A673 (cell line): Measurements from ENCODE around the gene CBR3. TPM values are rescaled to one million over a fixed set of nuclear protein-coding genes. Genes with fewer than 3 reads are reported as not detected.
"Not testable (repeated sequence)": the region's sequence is repeated elsewhere in the genome, so short reads cannot be mapped to it uniquely, and the experiment has no call there.

ENCODE experiments used
- BruUV-seq: library from RNA; stranded (reverse); fragments of 400-500 nt; replicated peaks from 2 replicates; lab custom pipeline; 2021; lab: Mats Ljungman, UMichigan
- CTCF ChIA-PET: fragments of 300-600 bp; sonication (Branson Sonifier 250); formaldehyde crosslinking; loops from one replicate; lab custom pipeline; 2022; ENCODE audit warnings: antibody characterized with exemption; lab: Charles Lee
- POLR2A ChIA-PET: fragments of 300-600 bp; sonication (Branson Sonifier 250); formaldehyde crosslinking; loops from one replicate; lab custom pipeline; 2022; ENCODE audit warnings: antibody characterized with exemption; ENCODE audit not compliant: low non-redundant PET; lab: Charles Lee
- DNase-seq: peaks from one replicate; pipeline ENCODE4 v3.0.0-alpha.2; 2015; ENCODE audit warnings: low spot score
- H3K27ac ChIP-seq: fragments of 200-600 bp; sonication (generic); 2 replicates; pipeline ENCODE4 v1.5.1; 2016; ENCODE audit warnings: mixed run types, low read depth, mild to moderate bottlenecking, mixed read lengths, antibody characterized with exemption, low read length; ENCODE audit not compliant: poor library complexity, severe bottlenecking
- H3K27me3 ChIP-seq: fragments of 200-600 bp; sonication (generic); replicated peaks from 2 replicates; pipeline ENCODE4 v1.6.1; 2017; ENCODE audit warnings: mixed run types, low read depth, mild to moderate bottlenecking, mixed read lengths, antibody characterized with exemption, low read length; ENCODE audit not compliant: insufficient read depth, poor library complexity
- H3K36me3 ChIP-seq: fragments of 200-600 bp; sonication (generic); 2 replicates; pipeline ENCODE4 v1.6.1; 2016; ENCODE audit warnings: mixed run types, mild to moderate bottlenecking, mixed read lengths, antibody characterized with exemption, low read length; ENCODE audit not compliant: insufficient read depth, poor library complexity, severe bottlenecking
- H3K4me1 ChIP-seq: fragments of 200-600 bp; sonication (generic); 2 replicates; pipeline ENCODE4 v1.6.1; 2017; ENCODE audit warnings: mixed run types, mild to moderate bottlenecking, mixed read lengths, antibody characterized with exemption, low read length; ENCODE audit not compliant: insufficient read depth, poor library complexity, severe bottlenecking
- H3K4me3 ChIP-seq: fragments of 200-600 bp; sonication (generic); 2 replicates; pipeline ENCODE4 v1.5.1; 2016; ENCODE audit warnings: low read depth, mixed run types, mild to moderate bottlenecking, mixed read lengths, low read length; ENCODE audit not compliant: poor library complexity, severe bottlenecking
- H3K9me3 ChIP-seq: fragments of 200-600 bp; sonication (generic); 2 replicates; pipeline ENCODE4 v1.6.1; 2016; ENCODE audit warnings: mixed run types, low read depth, mild to moderate bottlenecking, mixed read lengths, antibody characterized with exemption, low read length; ENCODE audit not compliant: poor library complexity, severe bottlenecking
- CTCF ChIP-seq: fragments of 300-800, 200-600 bp; sonication (generic); conservative IDR thresholded peaks from 2 replicates; pipeline ENCODE4 v1.5.1; 2017; ENCODE audit warnings: low read depth, mild to moderate bottlenecking, antibody characterized with exemption, low read length, moderate library complexity, mixed read lengths
- EZH2 ChIP-seq: fragments of 200-600 bp; sonication (generic); IDR thresholded peaks from 2 replicates; pipeline ENCODE4 v1.6.1; 2017; ENCODE audit warnings: borderline replicate concordance, low read depth, mild to moderate bottlenecking, mixed read lengths, antibody characterized with exemption, low read length; ENCODE audit not compliant: poor library complexity, severe bottlenecking
- intact Hi-C: fragments of 100-400 bp; cut with micrococcal nuclease; formaldehyde crosslinking; loops from one replicate; pipeline ENCODE4 v1.10.0; 2022; ENCODE audit not compliant: unreplicated experiment
- total RNA-seq: library from RNA; stranded (reverse); gene quantifications from 2 replicates; pipeline ENCODE4 v1.2.3, GENCODE V29; 2021

Gene CBR3
- total RNA-seq, 1 experiment from 2014 or later: 12.3 TPM

GRCh38 chr21:36097427-36098181 is 37.3 kb upstream of the CBR3 start:
- ChIA-PET POLR2A (no interaction called here), CTCF (no interaction called here)
- intact Hi-C loops: no loop called here
- no peak for TF ChIP-seq CTCF
- no peak for TF ChIP-seq EZH2
- H3K9me3 ChIP-seq: peaks cover 19% of the 10 kb centered on the region
- no peak overlapping the region for H3K4me3 ChIP-seq
- no peaks in the 10 kb centered on the region for H3K36me3 ChIP-seq
- H3K27me3 ChIP-seq: no peaks in the 10 kb centered on the region
- no peak overlapping the region for H3K27ac ChIP-seq
- DNase-seq: peak; percentile 78
- no TSS peak for BruUV-seq
- peaks cover 32% of the 10 kb centered on the region for H3K4me1 ChIP-seq

- H3K4me3 ChIP-seq: no peak overlapping the region
- intact Hi-C loops: no loop called here
- ChIA-PET POLR2A (no interaction called here), CTCF (no interaction called here)
- H3K27ac ChIP-seq: no peak overlapping the region
- peaks cover 17% of the 10 kb centered on the region for H3K9me3 ChIP-seq
- peaks cover 32% of the 10 kb centered on the region for H3K4me1 ChIP-seq
- no peaks in the 10 kb centered on the region for H3K36me3 ChIP-seq
- no peak for DNase-seq
- TF ChIP-seq EZH2: no peak
- no peak for TF ChIP-seq CTCF
- no TSS peak for BruUV-seq
- no peaks in the 10 kb centered on the region for H3K27me3 ChIP-seq
Observed at GRCh38 chr21:36098182-36098532, 36.7 kb upstream of the CBR3 start.

- POLR2A ChIA-PET: no interaction called here
- peaks cover 9% of the 10 kb centered on the region for H3K9me3 ChIP-seq
- no peak overlapping the region for H3K27ac ChIP-seq
- TF ChIP-seq CTCF (no peak), EZH2 (no peak)
- no peak for DNase-seq
- H3K27me3 ChIP-seq: no peaks in the 10 kb centered on the region
- CTCF ChIA-PET: interaction anchor here (0.6 kb wide), 1 partner anchor 14 kb away, joined by 3 read pairs; no protein-coding TSS in a partner anchor
- peaks cover 32% of the 10 kb centered on the region for H3K4me1 ChIP-seq
- H3K4me3 ChIP-seq: no peak overlapping the region
- intact Hi-C loops: no loop called here
- BruUV-seq: no TSS peak
- no peaks in the 10 kb centered on the region for H3K36me3 ChIP-seq
Observed at GRCh38 chr21:36099000-36099399, 35.9 kb upstream of the CBR3 start.

GRCh38 chr21:36099695-36100211 is 35.1 kb upstream of the CBR3 start:
- H3K4me3 ChIP-seq, H3K36me3 ChIP-seq, CTCF ChIA-PET, H3K9me3 ChIP-seq, BruUV-seq, H3K27ac ChIP-seq, POLR2A ChIA-PET, DNase-seq, intact Hi-C loops, H3K27me3 ChIP-seq: not testable (repeated sequence)
- H3K4me1 ChIP-seq: peaks cover 32% of the 10 kb centered on the region
